A549 (cell line): ENCODE measurements around the gene FHIT.

ENCODE experiments used
- CEBPB ChIP-seq, 2 experiments: fragments of >200 bp in 1 of 2; sonication (Bioruptor Twin) in 1 of 2; formaldehyde crosslinking in 1 of 2; IDR thresholded peaks; 2 replicates each; pipeline ENCODE4 v1.6.1; 2012 to 2016
- CTCF ChIP-seq: fragments of >200 bp; sonication (Bioruptor Twin); formaldehyde crosslinking; IDR thresholded peaks from 3 replicates; pipeline ENCODE4 v1.5.1; 2016
- PHF8 ChIP-seq: fragments of 200-600 bp; sonication (generic); IDR thresholded peaks from 2 replicates; pipeline ENCODE4 v1.6.1; 2016; ENCODE audit warnings: low read depth, mild to moderate bottlenecking, antibody characterized with exemption, moderate library complexity, borderline replicate concordance
- POLR2A ChIP-seq: IDR thresholded peaks from 2 replicates; pipeline ENCODE4 v1.6.1; 2012; ENCODE audit warnings: mild to moderate bottlenecking, low read length
- RAD21 ChIP-seq, 2 experiments: fragments of >200 bp in 1 of 2; sonication (Bioruptor Twin) in 1 of 2; formaldehyde crosslinking in 1 of 2; IDR thresholded peaks in 1 of 2; conservative IDR thresholded peaks in 1 of 2; 2 replicates in 1 of 2; 3 replicates in 1 of 2; pipeline ENCODE4 v1.6.1; 2012 to 2018; ENCODE audit warnings: inconsistent platforms in 1 of 2
- REST ChIP-seq: fragments of 200-600 bp; sonication (generic); IDR thresholded peaks from 2 replicates; pipeline ENCODE4 v1.6.1; 2016; ENCODE audit warnings: antibody characterized with exemption, mild to moderate bottlenecking, moderate library complexity
- USF2 ChIP-seq: fragments of 450-650 bp; IDR thresholded peaks from 2 replicates; pipeline ENCODE4 v1.6.1; 2014; ENCODE audit warnings: antibody characterized with exemption

GRCh38 chr3:61237858-61238257, 13.4 kb downstream of the FHIT start:
- no peak for TF ChIP-seq CTCF
- no peak for TF ChIP-seq CEBPB (IDR thresholded peaks at IDR 0.05)
- no peak for TF ChIP-seq REST
- TF ChIP-seq POLR2A: no peak
- no peak for TF ChIP-seq PHF8
- no peak for TF ChIP-seq USF2
- TF ChIP-seq RAD21 (conservative IDR thresholded peaks at IDR 0.05 in 1 of 2, IDR thresholded peaks at IDR 0.05 in 1 of 2): no peak
